ENCODE data around the gene KIAA0040. TPM values are rescaled to one million over a fixed set of nuclear protein-coding genes. Genes with fewer than 3 reads are reported as not detected.

The KIAA0040 gene
- total RNA-seq, 1 experiment from 2014 or later, result 5.0 TPM

GRCh38 chr1:175185903-175186302, 6.7 kb downstream of the KIAA0040 start:
- peaks cover 10% of the 10 kb centered on the region in 2 experiments for H3K4me1 Mint-ChIP-seq
- no peak overlapping the region for H3K23ac ChIP-seq (ENCODE audit: insufficient read length, low read depth, low read length)
- H3K4me2 ChIP-seq (ENCODE audit: insufficient read depth, insufficient read length, low read length), result no peak overlapping the region
- H3K23me2 ChIP-seq (ENCODE audit: insufficient read length, low read depth, low read length, poor library complexity, severe bottlenecking), result no peaks in the 10 kb centered on the region
- H3K18ac ChIP-seq (ENCODE audit: insufficient read length, low read depth, low read length), result no peak overlapping the region
- no peaks in the 10 kb centered on the region for H3K36me3 Mint-ChIP-seq (ENCODE audit: insufficient read depth in 1 of 3, low read depth in 3 of 3)
- no peak overlapping the region for H4K91ac ChIP-seq (ENCODE audit: insufficient read length, low read depth, low read length)
- H3K79me1 ChIP-seq (ENCODE audit: insufficient read depth, low read depth, low read length, poor library complexity, severe bottlenecking), result no peaks in the 10 kb centered on the region
- H3K79me2 ChIP-seq (ENCODE audit: insufficient read depth, low read length), result no peaks in the 10 kb centered on the region
- H3K27me3 Mint-ChIP-seq (ENCODE audit: low read depth), result no peaks in the 10 kb centered on the region
- no peak for DNase-seq
- H4K5ac ChIP-seq (ENCODE audit: insufficient read length, low read depth, low read length), result no peak overlapping the region
- no peaks in the 10 kb centered on the region for H4K20me1 ChIP-seq (ENCODE audit: control insufficient read depth, insufficient read depth, insufficient read length)
- H3K9me3 ChIP-seq (ENCODE audit: control insufficient read depth, low read depth, low read length), result no peaks in the 10 kb centered on the region
- no peak overlapping the region for H4K8ac ChIP-seq (replicated peaks; ENCODE audit: insufficient read length, low read depth, low read length)
- H2AFZ ChIP-seq (ENCODE audit: low read length), result no peak overlapping the region
- H3K4ac ChIP-seq (ENCODE audit: low read depth, low read length), result no peak overlapping the region
- H2BK15ac ChIP-seq (ENCODE audit: low read depth, low read length), result no peak overlapping the region
- TF ChIP-seq, protein P1, sequence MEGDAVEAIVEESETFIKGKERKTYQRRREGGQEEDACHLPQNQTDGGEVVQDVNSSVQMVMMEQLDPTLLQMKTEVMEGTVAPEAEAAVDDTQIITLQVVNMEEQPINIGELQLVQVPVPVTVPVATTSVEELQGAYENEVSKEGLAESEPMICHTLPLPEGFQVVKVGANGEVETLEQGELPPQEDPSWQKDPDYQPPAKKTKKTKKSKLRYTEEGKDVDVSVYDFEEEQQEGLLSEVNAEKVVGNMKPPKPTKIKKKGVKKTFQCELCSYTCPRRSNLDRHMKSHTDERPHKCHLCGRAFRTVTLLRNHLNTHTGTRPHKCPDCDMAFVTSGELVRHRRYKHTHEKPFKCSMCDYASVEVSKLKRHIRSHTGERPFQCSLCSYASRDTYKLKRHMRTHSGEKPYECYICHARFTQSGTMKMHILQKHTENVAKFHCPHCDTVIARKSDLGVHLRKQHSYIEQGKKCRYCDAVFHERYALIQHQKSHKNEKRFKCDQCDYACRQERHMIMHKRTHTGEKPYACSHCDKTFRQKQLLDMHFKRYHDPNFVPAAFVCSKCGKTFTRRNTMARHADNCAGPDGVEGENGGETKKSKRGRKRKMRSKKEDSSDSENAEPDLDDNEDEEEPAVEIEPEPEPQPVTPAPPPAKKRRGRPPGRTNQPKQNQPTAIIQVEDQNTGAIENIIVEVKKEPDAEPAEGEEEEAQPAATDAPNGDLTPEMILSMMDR (conservative IDR thresholded peaks at IDR 0.05), result no peak
- no peak overlapping the region for H2BK20ac ChIP-seq (ENCODE audit: low read depth, low read length, poor library complexity, severe bottlenecking)
- no peak overlapping the region for H3K27ac ChIP-seq (ENCODE audit: insufficient read length, low read depth, low read length)
- no peak overlapping the region for H2AK5ac ChIP-seq (ENCODE audit: insufficient read length, low read length)
- no peaks in the 10 kb centered on the region for H3K4me1 ChIP-seq (ENCODE audit: insufficient read depth, low read length)
- no peaks in the 10 kb centered on the region for H3K27me3 ChIP-seq (ENCODE audit: insufficient read depth, low read length)
- H3K14ac ChIP-seq (ENCODE audit: insufficient read depth, low read length), result no peak overlapping the region
- no peaks in the 10 kb centered on the region for H3K9me3 Mint-ChIP-seq
- H2BK12ac ChIP-seq (ENCODE audit: insufficient read length, low read depth, low read length), result no peak overlapping the region
- H3K56ac ChIP-seq (ENCODE audit: insufficient read length, low read depth, low read length), result no peak overlapping the region
- H2BK120ac ChIP-seq (ENCODE audit: low read depth, low read length, poor library complexity, severe bottlenecking), result no peak overlapping the region
- no peak overlapping the region for H3K9ac ChIP-seq (ENCODE audit: extremely low read depth, insufficient read length, low read length)
- H2BK5ac ChIP-seq (ENCODE audit: insufficient read length, low read length), result no peak overlapping the region
- no peak overlapping the region for H3K27ac Mint-ChIP-seq
- no CpG with 5 or more reads among the region's 1 CpG for WGBS (ENCODE audit: extremely low coverage, insufficient read length, low lambda C conversion rate)
- H3K4me3 Mint-ChIP-seq, result no peak overlapping the region
- H3T11ph ChIP-seq (ENCODE audit: low read length), result no peak overlapping the region

All from H9 (cell line).